OCI-LY7 (cell line): Measurements from ENCODE around the gene CNTN5. TPM values are rescaled to one million over a fixed set of nuclear protein-coding genes. Genes with fewer than 3 reads are reported as not detected.

Source experiments
- BruUV-seq: library from RNA; stranded (reverse); fragments of 400-500 nt; replicated peaks from 2 replicates; lab custom pipeline; 2021; lab: Mats Ljungman, UMichigan
- CTCF ChIA-PET: fragments of 300-600 bp; sonication (Branson Sonifier 250); formaldehyde crosslinking; loops from one replicate; lab custom pipeline; 2022; ENCODE audit warnings: antibody characterized with exemption; ENCODE audit not compliant: unreplicated experiment; lab: Charles Lee
- POLR2A ChIA-PET: fragments of 300-600 bp; sonication (Branson Sonifier 250); formaldehyde crosslinking; loops from one replicate; lab custom pipeline; 2022; ENCODE audit warnings: antibody characterized with exemption; lab: Charles Lee
- DNase-seq: peaks from one replicate; pipeline ENCODE4 v3.0.0-alpha.2; 2015; ENCODE audit warnings: low spot score
- H2AFZ ChIP-seq: fragments of 200-600 bp; sonication (generic), shearing (Covaris generic); 2 replicates; pipeline ENCODE4 v1.6.1; 2014; ENCODE audit warnings: mild to moderate bottlenecking, antibody characterized with exemption, low read length, moderate library complexity
- H3K27ac ChIP-seq: fragments of 200-600 bp; sonication (generic); 2 replicates; pipeline ENCODE4 v1.5.1; 2014; ENCODE audit warnings: mixed run types, low read depth, mild to moderate bottlenecking, moderate library complexity, low read length, inconsistent platforms; ENCODE audit not compliant: poor library complexity, severe bottlenecking
- H3K36me3 ChIP-seq: fragments of 200-600 bp; sonication (generic); 2 replicates; pipeline ENCODE4 v1.6.1; 2014; ENCODE audit warnings: mild to moderate bottlenecking, antibody characterized with exemption, low read length, moderate library complexity, mixed read lengths; ENCODE audit not compliant: insufficient read depth
- H3K4me1 ChIP-seq: fragments of 200-600 bp; sonication (generic); 2 replicates; pipeline ENCODE4 v1.5.1; 2014; ENCODE audit warnings: mild to moderate bottlenecking, low read length; ENCODE audit not compliant: insufficient read depth, poor library complexity, severe bottlenecking
- H3K4me2 ChIP-seq: fragments of 200-600 bp; sonication (generic); 2 replicates; pipeline ENCODE4 v1.6.1; 2014; ENCODE audit warnings: mild to moderate bottlenecking, low read length
- H3K4me3 ChIP-seq: fragments of 200-600 bp; sonication (generic); 2 replicates; pipeline ENCODE4 v1.5.1; 2014; ENCODE audit warnings: mild to moderate bottlenecking, low read depth, low read length; ENCODE audit not compliant: poor library complexity, severe bottlenecking
- H3K79me2 ChIP-seq: fragments of 200-600 bp; sonication (generic); 2 replicates; pipeline ENCODE4 v1.6.1; 2016; ENCODE audit warnings: low read depth, mild to moderate bottlenecking, low read length, moderate library complexity, mixed read lengths; ENCODE audit not compliant: insufficient read depth
- H3K9me2 ChIP-seq: fragments of 200-600 bp; sonication (generic); 2 replicates; pipeline ENCODE4 v1.6.1; 2016; ENCODE audit warnings: mild to moderate bottlenecking, low read length, mixed read lengths; ENCODE audit not compliant: insufficient read depth
- H3K9me3 ChIP-seq: fragments of 200-600 bp; sonication (generic); 2 replicates; pipeline ENCODE4 v1.6.1; 2014; ENCODE audit warnings: mild to moderate bottlenecking, mixed run types, low read length, mixed read lengths
- H4K20me1 ChIP-seq: fragments of 200-600 bp; sonication (generic); 2 replicates; pipeline ENCODE4 v1.6.1; 2014; ENCODE audit warnings: mild to moderate bottlenecking, antibody characterized with exemption, low read length, moderate library complexity, mixed read lengths; ENCODE audit not compliant: insufficient read depth
- EZH2phosphoT487 ChIP-seq: fragments of 200-600 bp; sonication (generic); IDR thresholded peaks from 2 replicates; pipeline ENCODE4 v1.6.1; 2018; ENCODE audit warnings: low read depth, borderline replicate concordance, mild to moderate bottlenecking, mixed run types, antibody characterized with exemption, low read length, moderate library complexity, mixed read lengths
- intact Hi-C: fragments of 100-400 bp; cut with micrococcal nuclease; formaldehyde crosslinking; loops from one replicate; pipeline ENCODE4 v1.10.0; 2022; ENCODE audit not compliant: unreplicated experiment
- total RNA-seq, 2 experiments: library from RNA; depleted of rRNA in 1 of 2; stranded (reverse); fragments of >200 nt in 1 of 2; shearing (Covaris generic) in 1 of 2; gene quantifications; 2 replicates each; pipeline ENCODE4 v1.2.3, GENCODE V29; 2014 to 2022
- TF ChIP-seq, protein P1 (sequence below): fragments of 200-600 bp; sonication (generic); conservative IDR thresholded peaks from 2 replicates; pipeline ENCODE4 v1.5.1; 2014; ENCODE audit warnings: mild to moderate bottlenecking, antibody characterized with exemption, low read length, moderate library complexity, mixed read lengths

CNTN5 gene
- total RNA-seq, 2 experiments from 2014 or later: not detected

DNA sequence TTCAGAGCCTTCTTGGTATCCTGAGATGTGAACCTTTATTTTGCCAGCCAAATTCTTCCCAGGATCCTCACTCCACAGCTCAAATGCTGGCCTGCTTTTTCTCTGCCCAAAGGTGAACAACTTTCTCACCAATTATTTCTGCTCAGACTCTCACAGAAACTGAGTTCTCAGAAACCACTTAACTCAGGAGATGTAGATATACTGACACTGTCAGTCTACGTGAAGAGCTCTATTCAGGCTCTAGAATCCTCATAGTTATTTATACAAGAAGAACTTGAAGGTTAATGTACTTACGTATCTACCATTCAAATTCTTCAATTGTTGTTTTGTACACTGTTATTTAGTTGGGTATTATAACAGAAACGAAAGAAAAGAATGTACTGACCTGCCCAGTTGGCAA lies 666.1 kb downstream of the CNTN5 start:
- POLR2A ChIA-PET: no interaction called here
- no peaks in the 10 kb centered on the region for H3K4me1 ChIP-seq
- no peaks in the 10 kb centered on the region for H3K9me2 ChIP-seq
- no peak overlapping the region for H2AFZ ChIP-seq
- no peak for DNase-seq
- no peaks in the 10 kb centered on the region for H3K79me2 ChIP-seq
- TF ChIP-seq, protein P1, sequence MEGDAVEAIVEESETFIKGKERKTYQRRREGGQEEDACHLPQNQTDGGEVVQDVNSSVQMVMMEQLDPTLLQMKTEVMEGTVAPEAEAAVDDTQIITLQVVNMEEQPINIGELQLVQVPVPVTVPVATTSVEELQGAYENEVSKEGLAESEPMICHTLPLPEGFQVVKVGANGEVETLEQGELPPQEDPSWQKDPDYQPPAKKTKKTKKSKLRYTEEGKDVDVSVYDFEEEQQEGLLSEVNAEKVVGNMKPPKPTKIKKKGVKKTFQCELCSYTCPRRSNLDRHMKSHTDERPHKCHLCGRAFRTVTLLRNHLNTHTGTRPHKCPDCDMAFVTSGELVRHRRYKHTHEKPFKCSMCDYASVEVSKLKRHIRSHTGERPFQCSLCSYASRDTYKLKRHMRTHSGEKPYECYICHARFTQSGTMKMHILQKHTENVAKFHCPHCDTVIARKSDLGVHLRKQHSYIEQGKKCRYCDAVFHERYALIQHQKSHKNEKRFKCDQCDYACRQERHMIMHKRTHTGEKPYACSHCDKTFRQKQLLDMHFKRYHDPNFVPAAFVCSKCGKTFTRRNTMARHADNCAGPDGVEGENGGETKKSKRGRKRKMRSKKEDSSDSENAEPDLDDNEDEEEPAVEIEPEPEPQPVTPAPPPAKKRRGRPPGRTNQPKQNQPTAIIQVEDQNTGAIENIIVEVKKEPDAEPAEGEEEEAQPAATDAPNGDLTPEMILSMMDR: no peak
- no peak for TF ChIP-seq EZH2phosphoT487
- no peak overlapping the region for H3K4me3 ChIP-seq
- intact Hi-C loops: no loop called here
- BruUV-seq: no TSS peak
- CTCF ChIA-PET: no interaction called here
- H3K4me2 ChIP-seq: no peak overlapping the region
- H4K20me1 ChIP-seq: no peaks in the 10 kb centered on the region
- no peaks in the 10 kb centered on the region for H3K9me3 ChIP-seq
- no peaks in the 10 kb centered on the region for H3K36me3 ChIP-seq
- no peak overlapping the region for H3K27ac ChIP-seq

DNA sequence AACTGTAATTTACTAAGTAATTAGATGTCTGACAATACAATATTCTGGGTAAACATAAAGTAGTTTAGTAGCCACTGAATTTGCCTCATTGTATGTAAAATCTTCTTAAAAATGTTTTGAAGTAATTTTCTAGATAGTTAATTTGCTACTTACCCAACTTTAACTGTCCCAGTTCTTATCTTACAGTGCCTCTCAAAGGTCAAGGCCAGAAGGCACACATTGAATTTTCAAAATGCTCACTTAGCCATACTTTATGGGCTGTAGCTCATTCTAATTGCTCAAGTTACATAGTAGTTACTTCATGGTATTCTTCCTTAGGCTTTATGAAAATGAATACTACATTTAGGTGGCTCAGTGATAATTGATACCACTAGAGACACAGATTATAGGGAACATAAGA lies 666.6 kb downstream of the CNTN5 start:
- no peaks in the 10 kb centered on the region for H3K79me2 ChIP-seq
- H3K9me3 ChIP-seq: no peaks in the 10 kb centered on the region
- CTCF ChIA-PET: no interaction called here
- H3K9me2 ChIP-seq: no peaks in the 10 kb centered on the region
- no peak for DNase-seq
- intact Hi-C loops: no loop called here
- H3K4me3 ChIP-seq: no peak overlapping the region
- H4K20me1 ChIP-seq: no peaks in the 10 kb centered on the region
- no TSS peak for BruUV-seq
- no peak overlapping the region for H3K4me2 ChIP-seq
- no peaks in the 10 kb centered on the region for H3K4me1 ChIP-seq
- POLR2A ChIA-PET: no interaction called here
- H2AFZ ChIP-seq: no peak overlapping the region
- no peaks in the 10 kb centered on the region for H3K36me3 ChIP-seq
- H3K27ac ChIP-seq: no peak overlapping the region
- TF ChIP-seq, protein P1: no peak
- TF ChIP-seq EZH2phosphoT487: no peak

DNA sequence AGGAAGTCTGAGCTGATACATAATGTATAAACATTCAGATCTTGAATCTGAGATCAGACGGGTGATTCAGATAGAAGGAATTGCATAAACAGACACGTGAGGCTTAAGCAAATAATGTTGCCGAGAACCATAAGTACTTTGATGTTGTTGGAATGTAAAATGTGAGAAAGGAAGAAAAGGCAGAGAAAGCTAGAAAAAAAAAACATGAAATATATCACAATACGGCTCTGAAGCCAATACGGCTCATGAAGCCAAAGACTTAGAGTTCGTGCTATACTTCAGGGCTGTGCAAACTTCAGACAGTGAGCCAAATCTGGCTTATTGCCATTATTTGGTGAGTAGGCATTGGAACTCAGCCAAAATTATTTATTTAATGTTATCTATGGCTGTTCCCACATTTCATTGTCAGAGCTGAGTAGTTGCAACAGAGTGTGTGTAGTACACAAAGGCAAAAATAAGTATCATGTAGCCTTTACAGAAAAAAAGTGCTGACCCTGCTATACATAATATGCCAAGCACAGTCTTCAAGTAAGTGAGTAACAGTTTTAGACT lies 673.3 kb downstream of the CNTN5 start:
- H2AFZ ChIP-seq: no peak overlapping the region
- no peak for DNase-seq
- H3K9me3 ChIP-seq: no peaks in the 10 kb centered on the region
- no peaks in the 10 kb centered on the region for H4K20me1 ChIP-seq
- no peaks in the 10 kb centered on the region for H3K4me1 ChIP-seq
- no peaks in the 10 kb centered on the region for H3K36me3 ChIP-seq
- no peak for TF ChIP-seq EZH2phosphoT487
- TF ChIP-seq, protein P1: no peak
- no peak overlapping the region for H3K4me3 ChIP-seq
- no TSS peak for BruUV-seq
- no peaks in the 10 kb centered on the region for H3K79me2 ChIP-seq
- no peaks in the 10 kb centered on the region for H3K9me2 ChIP-seq
- intact Hi-C loops: no loop called here
- CTCF ChIA-PET: no interaction called here
- no peak overlapping the region for H3K4me2 ChIP-seq
- no peak overlapping the region for H3K27ac ChIP-seq
- POLR2A ChIA-PET: no interaction called here
